ENCODE results near the gene FN3KRP.

Gene FN3KRP

GRCh38 chr17:82752371-82753200 lies 36.1 kb downstream of the FN3KRP start:
- Histone ChIP-seq H3K36me3 (ENCODE audit: control insufficient read depth in 2 of 2, insufficient read depth in 1 of 2, low read length in 2 of 2) (peaks cover 9 to 12% of the 10 kb centered on the region in 2 experiments), H3K27ac (ENCODE audit: extremely low read depth, low read depth, low read length) (peak overlapping the region; percentile 83), H3K4me3 (ENCODE audit: low read depth, low read length) (peak overlapping the region; percentile 97), H3K9me3 (ENCODE audit: control insufficient read depth, insufficient read depth, low read depth, low read length) (no peaks in the 10 kb centered on the region), H3K4me1 (ENCODE audit: control insufficient read depth, insufficient read depth, low read length) (peaks cover 8% of the 10 kb centered on the region)
- CTCF ChIA-PET: interaction anchor here (0.9 to 1.4 kb wide), 2 partner anchors 13 to 22 kb away, joined by 4 read pairs; no protein-coding TSS in a partner anchor
- POLR2A ChIA-PET: no interaction called here
- peak; percentile 39; the same call in 1 of the 2 replicates for TF ChIP-seq ZNF76 (tag by site-specific recombination; IDR thresholded peaks at IDR 0.05; ENCODE audit: borderline replicate concordance, low read depth)
- 0 out of 2 replicates have a peak, but pooled peaks have one; percentile 32 for TF ChIP-seq ZNF366 (tag by site-specific recombination; conservative IDR thresholded peaks at IDR 0.05)
- TF ChIP-seq ZIC2 (tag by site-specific recombination; IDR thresholded peaks at IDR 0.05): peak; percentile 47
- TF ChIP-seq ZNF768 (tag by site-specific recombination; IDR thresholded peaks at IDR 0.05): no peak
- peak; percentile 88 for TF ChIP-seq GLIS2 (tag by site-specific recombination; IDR thresholded peaks at IDR 0.05)
- 0 out of 2 replicates have a peak, but pooled peaks have one; percentile 23 for TF ChIP-seq ZNF2 (tag by site-specific recombination; IDR thresholded peaks at IDR 0.05)
- TF ChIP-seq ZNF792 (tag by site-specific recombination; IDR thresholded peaks at IDR 0.05): no peak
- TF ChIP-seq, protein P1, sequence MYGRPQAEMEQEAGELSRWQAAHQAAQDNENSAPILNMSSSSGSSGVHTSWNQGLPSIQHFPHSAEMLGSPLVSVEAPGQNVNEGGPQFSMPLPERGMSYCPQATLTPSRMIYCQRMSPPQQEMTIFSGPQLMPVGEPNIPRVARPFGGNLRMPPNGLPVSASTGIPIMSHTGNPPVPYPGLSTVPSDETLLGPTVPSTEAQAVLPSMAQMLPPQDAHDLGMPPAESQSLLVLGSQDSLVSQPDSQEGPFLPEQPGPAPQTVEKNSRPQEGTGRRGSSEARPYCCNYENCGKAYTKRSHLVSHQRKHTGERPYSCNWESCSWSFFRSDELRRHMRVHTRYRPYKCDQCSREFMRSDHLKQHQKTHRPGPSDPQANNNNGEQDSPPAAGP (tag by site-specific recombination; IDR thresholded peaks at IDR 0.05): 0 out of 2 replicates have a peak, but pooled peaks have one; percentile 27
- no peak for TF ChIP-seq ZNF391 (tag by site-specific recombination; IDR thresholded peaks at IDR 0.05; ENCODE audit: borderline replicate concordance, low read depth)
- TF ChIP-seq ZNF10 (tag by site-specific recombination; IDR thresholded peaks at IDR 0.05): no peak
- 0 out of 2 replicates have a peak, but pooled peaks have one; percentile 46 for TF ChIP-seq ZNF600 (tag by site-specific recombination; IDR thresholded peaks at IDR 0.05)
- TF ChIP-seq PRDM10 (tag by site-specific recombination; IDR thresholded peaks at IDR 0.05): peak; percentile 57; the same call in 1 of the 2 replicates
- TF ChIP-seq, protein P2, sequence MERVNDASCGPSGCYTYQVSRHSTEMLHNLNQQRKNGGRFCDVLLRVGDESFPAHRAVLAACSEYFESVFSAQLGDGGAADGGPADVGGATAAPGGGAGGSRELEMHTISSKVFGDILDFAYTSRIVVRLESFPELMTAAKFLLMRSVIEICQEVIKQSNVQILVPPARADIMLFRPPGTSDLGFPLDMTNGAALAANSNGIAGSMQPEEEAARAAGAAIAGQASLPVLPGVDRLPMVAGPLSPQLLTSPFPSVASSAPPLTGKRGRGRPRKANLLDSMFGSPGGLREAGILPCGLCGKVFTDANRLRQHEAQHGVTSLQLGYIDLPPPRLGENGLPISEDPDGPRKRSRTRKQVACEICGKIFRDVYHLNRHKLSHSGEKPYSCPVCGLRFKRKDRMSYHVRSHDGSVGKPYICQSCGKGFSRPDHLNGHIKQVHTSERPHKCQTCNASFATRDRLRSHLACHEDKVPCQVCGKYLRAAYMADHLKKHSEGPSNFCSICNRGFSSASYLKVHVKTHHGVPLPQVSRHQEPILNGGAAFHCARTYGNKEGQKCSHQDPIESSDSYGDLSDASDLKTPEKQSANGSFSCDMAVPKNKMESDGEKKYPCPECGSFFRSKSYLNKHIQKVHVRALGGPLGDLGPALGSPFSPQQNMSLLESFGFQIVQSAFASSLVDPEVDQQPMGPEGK (tag by site-specific recombination; IDR thresholded peaks at IDR 0.05): 0 out of 2 replicates have a peak, but pooled peaks have one; percentile 51
- 0 out of 2 replicates have a peak, but pooled peaks have one; percentile 21 for TF ChIP-seq ZNF148 (tag by site-specific recombination; IDR thresholded peaks at IDR 0.05; ENCODE audit: borderline replicate concordance)
- no peak for TF ChIP-seq YY1 (tag by site-specific recombination; IDR thresholded peaks at IDR 0.05)
- peak; percentile 53; the same call in 1 of the 2 replicates for TF ChIP-seq ZNF335 (tag by site-specific recombination; conservative IDR thresholded peaks at IDR 0.05)
- TF ChIP-seq ZBTB6 (tag by site-specific recombination; IDR thresholded peaks at IDR 0.05): no peak
- 0 out of 2 replicates have a peak, but pooled peaks have one; percentile 17 for TF ChIP-seq KLF1 (tag by site-specific recombination; IDR thresholded peaks at IDR 0.05)
- TF ChIP-seq OSR2 (tag by site-specific recombination; IDR thresholded peaks at IDR 0.05): no peak
- TF ChIP-seq ZNF169 (tag by site-specific recombination; IDR thresholded peaks at IDR 0.05): no peak
- TF ChIP-seq GLIS1 (tag by site-specific recombination; IDR thresholded peaks at IDR 0.05): peak; percentile 91
